Hepatocyte (in vitro differentiated cells): Measurements from ENCODE around the gene PLCL2. TPM values are rescaled to one million over a fixed set of nuclear protein-coding genes. Genes with fewer than 3 reads are reported as not detected.

ENCODE experiments used
- DNase-seq: peaks from one replicate; pipeline ENCODE4 v3.0.0-alpha.2; 2016; ENCODE audit warnings: low spot score
- H2AFZ ChIP-seq: fragments of 200-600 bp; sonication (generic); 2 replicates; pipeline ENCODE4 v1.6.0; 2016; ENCODE audit warnings: antibody characterized with exemption, mild to moderate bottlenecking
- H3K27ac ChIP-seq: fragments of 200-600 bp; sonication (generic); 2 replicates; pipeline ENCODE4 v1.5.1; 2016; ENCODE audit warnings: mild to moderate bottlenecking
- H3K27me3 ChIP-seq: fragments of 200-600 bp; sonication (generic); 2 replicates; pipeline ENCODE4 v1.6.1; 2016
- H3K36me3 ChIP-seq: fragments of 200-600 bp; sonication (generic); replicated peaks from 2 replicates; pipeline ENCODE4 v1.5.1; 2016; ENCODE audit warnings: low read depth; ENCODE audit not compliant: insufficient read depth
- H3K4me1 ChIP-seq: fragments of 200-600 bp; sonication (generic); 2 replicates; pipeline ENCODE4 v1.5.1; 2016; ENCODE audit warnings: mild to moderate bottlenecking, moderate library complexity; ENCODE audit not compliant: insufficient read depth
- H3K4me2 ChIP-seq: fragments of 200-600 bp; sonication (generic); 2 replicates; pipeline ENCODE4 v1.6.0; 2016
- H3K4me3 ChIP-seq: fragments of 200-600 bp; sonication (generic); 2 replicates; pipeline ENCODE4 v1.5.1; 2016; ENCODE audit warnings: mild to moderate bottlenecking
- H3K79me2 ChIP-seq: fragments of 200-600 bp; sonication (generic); 2 replicates; pipeline ENCODE4 v1.6.0; 2017; ENCODE audit warnings: mild to moderate bottlenecking
- H3K9me2 ChIP-seq: fragments of 200-600 bp; sonication (generic); replicated peaks from 2 replicates; pipeline ENCODE4 v1.6.0; 2017; ENCODE audit warnings: mild to moderate bottlenecking; ENCODE audit not compliant: insufficient read depth
- H3K9me3 ChIP-seq: fragments of 200-600 bp; sonication (generic); 2 replicates; pipeline ENCODE4 v1.5.1; 2016; ENCODE audit warnings: low read depth, mild to moderate bottlenecking
- H4K20me1 ChIP-seq: fragments of 200-600 bp; sonication (generic); 2 replicates; pipeline ENCODE4 v1.6.0; 2016; ENCODE audit warnings: mild to moderate bottlenecking; ENCODE audit not compliant: insufficient read depth, poor library complexity, severe bottlenecking
- EZH2 ChIP-seq: fragments of 200-600 bp; sonication (generic); IDR thresholded peaks from 2 replicates; pipeline ENCODE4 v1.6.1; 2016; ENCODE audit warnings: antibody characterized with exemption, mild to moderate bottlenecking, borderline replicate concordance
- EZH2phosphoT487 ChIP-seq: fragments of 200-600 bp; sonication (generic); IDR thresholded peaks from one replicate; pipeline ENCODE4 v1.6.1; 2018; ENCODE audit warnings: antibody characterized with exemption, mild to moderate bottlenecking, low read depth, moderate library complexity; ENCODE audit not compliant: unreplicated experiment, severe bottlenecking
- WGBS: methylation state at CpG from one replicate; pipeline ENCODE4 v1.1.6; 2016; ENCODE audit warnings: low lambda C conversion rate; ENCODE audit errors: missing lambda C conversion rate; 5-methylcytosine and 5-hydroxymethylcytosine counted together
- polyA plus RNA-seq: library from polyadenylated mRNA; unstranded; fragments of >200 nt; fragmentation: Nextera tagmentation; extraction: Ambion mirVana; gene quantifications from 2 replicates; pipeline ENCODE4 v1.2.1, GENCODE V29; 2016
- total RNA-seq: library from RNA; depleted of rRNA; stranded (reverse); fragments of >200 nt; gene quantifications from 2 replicates; pipeline ENCODE4 v1.2.3, GENCODE V29; 2014
- TF ChIP-seq, protein P1 (sequence below): fragments of 200-600 bp; sonication (generic); IDR thresholded peaks from 2 replicates; pipeline ENCODE4 v1.5.1; 2016; ENCODE audit warnings: antibody characterized with exemption, mild to moderate bottlenecking; ENCODE audit not compliant: poor library complexity

Gene PLCL2
- total and polyA plus RNA-seq, 2 experiments from 2014 or later = 3.2 to 14.2 TPM

GRCh38 chr3:17136136-17136721, 251.5 kb downstream of the PLCL2 start:
- H3K36me3 ChIP-seq = no peaks in the 10 kb centered on the region
- no peaks in the 10 kb centered on the region for H3K79me2 ChIP-seq
- H3K27ac ChIP-seq = no peak overlapping the region
- TF ChIP-seq, protein P1, sequence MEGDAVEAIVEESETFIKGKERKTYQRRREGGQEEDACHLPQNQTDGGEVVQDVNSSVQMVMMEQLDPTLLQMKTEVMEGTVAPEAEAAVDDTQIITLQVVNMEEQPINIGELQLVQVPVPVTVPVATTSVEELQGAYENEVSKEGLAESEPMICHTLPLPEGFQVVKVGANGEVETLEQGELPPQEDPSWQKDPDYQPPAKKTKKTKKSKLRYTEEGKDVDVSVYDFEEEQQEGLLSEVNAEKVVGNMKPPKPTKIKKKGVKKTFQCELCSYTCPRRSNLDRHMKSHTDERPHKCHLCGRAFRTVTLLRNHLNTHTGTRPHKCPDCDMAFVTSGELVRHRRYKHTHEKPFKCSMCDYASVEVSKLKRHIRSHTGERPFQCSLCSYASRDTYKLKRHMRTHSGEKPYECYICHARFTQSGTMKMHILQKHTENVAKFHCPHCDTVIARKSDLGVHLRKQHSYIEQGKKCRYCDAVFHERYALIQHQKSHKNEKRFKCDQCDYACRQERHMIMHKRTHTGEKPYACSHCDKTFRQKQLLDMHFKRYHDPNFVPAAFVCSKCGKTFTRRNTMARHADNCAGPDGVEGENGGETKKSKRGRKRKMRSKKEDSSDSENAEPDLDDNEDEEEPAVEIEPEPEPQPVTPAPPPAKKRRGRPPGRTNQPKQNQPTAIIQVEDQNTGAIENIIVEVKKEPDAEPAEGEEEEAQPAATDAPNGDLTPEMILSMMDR = no peak
- TF ChIP-seq EZH2phosphoT487 (no peak), EZH2 (no peak)
- no peak overlapping the region for H2AFZ ChIP-seq
- no peaks in the 10 kb centered on the region for H3K4me1 ChIP-seq
- H3K4me3 ChIP-seq = no peak overlapping the region
- H4K20me1 ChIP-seq = no peaks in the 10 kb centered on the region
- H3K9me3 ChIP-seq = no peaks in the 10 kb centered on the region
- DNase-seq = no peak
- no peaks in the 10 kb centered on the region for H3K9me2 ChIP-seq
- H3K4me2 ChIP-seq = no peak overlapping the region
- 75% methylated on average over 11 of the region's 11 CpGs for WGBS
- no peaks in the 10 kb centered on the region for H3K27me3 ChIP-seq

- H3K36me3 ChIP-seq = no peaks in the 10 kb centered on the region
- no peaks in the 10 kb centered on the region for H3K27me3 ChIP-seq
- H4K20me1 ChIP-seq = no peaks in the 10 kb centered on the region
- H3K4me1 ChIP-seq = no peaks in the 10 kb centered on the region
- no peak overlapping the region for H3K4me2 ChIP-seq
- no peaks in the 10 kb centered on the region for H3K79me2 ChIP-seq
- H3K9me2 ChIP-seq = no peaks in the 10 kb centered on the region
- no peaks in the 10 kb centered on the region for H3K9me3 ChIP-seq
- DNase-seq = no peak
- H3K4me3 ChIP-seq = no peak overlapping the region
- H2AFZ ChIP-seq = no peak overlapping the region
- 92% methylated on average over 5 of the region's 5 CpGs for WGBS
- no peak overlapping the region for H3K27ac ChIP-seq
- TF ChIP-seq EZH2phosphoT487 = no peak
- TF ChIP-seq, protein P1 = no peak
- TF ChIP-seq EZH2 = no peak
These were observed 252.6 kb downstream of the PLCL2 start for GRCh38 chr3:17137321-17137826.

DNA sequence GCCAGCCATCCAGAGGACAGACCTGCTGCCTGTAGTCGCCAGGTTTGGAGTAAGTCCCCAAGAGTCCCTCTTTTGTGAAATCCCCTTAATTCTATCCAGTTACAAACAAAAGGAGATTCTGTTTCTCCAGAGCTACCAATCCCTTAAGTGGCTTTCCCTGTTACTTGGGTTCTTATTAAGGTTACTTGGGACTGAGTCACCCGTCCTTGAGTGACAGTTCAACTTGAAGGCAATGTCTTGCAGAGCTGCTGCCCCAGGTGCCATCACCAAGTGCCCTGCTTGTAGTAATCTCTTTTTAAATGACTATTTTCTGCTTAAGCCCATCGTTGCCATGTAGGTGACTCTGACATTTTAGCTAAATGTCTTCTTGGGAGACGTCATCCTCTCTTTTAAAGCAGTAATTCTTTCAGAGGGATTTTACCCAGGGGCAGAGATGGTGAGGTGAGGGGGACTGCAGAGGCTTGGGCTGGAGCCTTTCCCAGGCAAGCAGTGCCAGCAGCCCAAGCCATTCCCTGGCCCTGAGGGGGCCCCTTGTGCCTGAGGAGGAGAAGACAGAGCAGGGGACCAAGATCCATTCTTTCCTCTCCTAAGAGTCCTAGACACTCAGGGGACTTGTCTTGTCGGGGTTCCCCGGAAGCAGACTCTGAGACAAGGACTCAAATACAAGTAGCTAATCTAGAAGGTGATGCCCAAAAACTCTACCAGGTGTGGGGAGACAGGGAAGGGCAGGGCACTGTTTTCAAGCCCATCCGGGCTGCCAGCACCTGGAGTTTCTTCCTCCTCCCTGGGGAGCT, 253.7 kb downstream of the PLCL2 start:
- no peaks in the 10 kb centered on the region for H3K9me3 ChIP-seq
- WGBS = 86% methylated on average over 7 of the region's 7 CpGs
- no peak overlapping the region for H2AFZ ChIP-seq
- no peaks in the 10 kb centered on the region for H3K79me2 ChIP-seq
- H3K36me3 ChIP-seq = no peaks in the 10 kb centered on the region
- no peak for DNase-seq
- no peak overlapping the region for H3K4me2 ChIP-seq
- no peak overlapping the region for H3K27ac ChIP-seq
- no peaks in the 10 kb centered on the region for H3K27me3 ChIP-seq
- H4K20me1 ChIP-seq = no peaks in the 10 kb centered on the region
- TF ChIP-seq EZH2phosphoT487 (no peak), EZH2 (no peak)
- TF ChIP-seq, protein P1 = no peak
- H3K4me1 ChIP-seq = no peaks in the 10 kb centered on the region
- no peak overlapping the region for H3K4me3 ChIP-seq
- no peaks in the 10 kb centered on the region for H3K9me2 ChIP-seq
